K562 (cell line): ENCODE results near the gene PRM3. TPM values are rescaled to one million over a fixed set of nuclear protein-coding genes. Genes with fewer than 3 reads are reported as not detected.

Source experiments
- CHD1 ChIP-seq: fragments of 200-600 bp; sonication (generic); IDR thresholded peaks from one replicate; pipeline ENCODE4 v1.6.1; 2012; ENCODE audit warnings: mild to moderate bottlenecking, moderate library complexity, low read length, inconsistent platforms
- ESRRA ChIP-seq: fragments of 450-650 bp; IDR thresholded peaks from 2 replicates; pipeline ENCODE4 v1.6.1; 2014; ENCODE audit warnings: low read depth, mild to moderate bottlenecking, moderate library complexity, borderline replicate concordance
- ETV6 ChIP-seq, 3 experiments: fragments of 150-350 bp in 1 of 3; sonication (generic) in 1 of 3; formaldehyde crosslinking in 1 of 3; IDR thresholded peaks; 2 replicates each; pipeline versions ENCODE4 v1.6.1 to v1.8.0; 2014 to 2022; ENCODE audit warnings: borderline replicate concordance in 2 of 3, low read depth in 2 of 3, antibody characterized with exemption in 1 of 3, low read length in 1 of 3, mild to moderate bottlenecking in 1 of 3, missing genetic modification reagents in 1 of 3
- GMEB1 ChIP-seq: fragments of 250-450 bp; sonication (Bioruptor Pico); IDR thresholded peaks from 2 replicates; pipeline ENCODE4 v1.4.0; 2020; ENCODE audit warnings: mild to moderate bottlenecking
- HDAC3 ChIP-seq: fragments of 450-650 bp; IDR thresholded peaks from 2 replicates; pipeline ENCODE4 v1.6.1; 2018; ENCODE audit warnings: borderline replicate concordance, mild to moderate bottlenecking, moderate library complexity; ENCODE audit not compliant: partially characterized antibody
- HDAC8 ChIP-seq: fragments of 450-650 bp; IDR thresholded peaks from 2 replicates; pipeline ENCODE4 v1.6.1; 2016; ENCODE audit warnings: mild to moderate bottlenecking, missing genetic modification characterization, moderate library complexity, missing compliant biosample characterization
- HNRNPLL ChIP-seq: fragments of 200-400 bp; formaldehyde crosslinking; IDR thresholded peaks from 2 replicates; pipeline ENCODE4 v1.6.1; 2017; ENCODE audit warnings: low read length, low read depth, mild to moderate bottlenecking; ENCODE audit not compliant: poor library complexity, severe bottlenecking
- HOXB6 ChIP-seq: fragments of 250-450 bp; sonication (Bioruptor Pico); IDR thresholded peaks from 2 replicates; pipeline ENCODE4 v1.5.1; 2022; ENCODE audit warnings: mild to moderate bottlenecking, borderline replicate concordance
- PHTF2 ChIP-seq: fragments of 250-450 bp; sonication (Bioruptor Pico); IDR thresholded peaks from 2 replicates; pipeline ENCODE4 v1.5.0; 2021; ENCODE audit warnings: mild to moderate bottlenecking
- POLR2B ChIP-seq: fragments of 450-650 bp; IDR thresholded peaks from 2 replicates; pipeline ENCODE4 v1.6.1; 2018; ENCODE audit warnings: low read depth; ENCODE audit not compliant: partially characterized antibody
- POLR2G ChIP-seq: fragments of 200-400 bp; formaldehyde crosslinking; IDR thresholded peaks from 2 replicates; pipeline ENCODE4 v1.6.1; 2017; ENCODE audit warnings: low read depth, mild to moderate bottlenecking, antibody characterized with exemption, low read length, moderate library complexity
- RBM22 ChIP-seq: fragments of 200-400 bp; formaldehyde crosslinking; IDR thresholded peaks from 2 replicates; pipeline ENCODE4 v1.6.1; 2018; ENCODE audit warnings: low read length, low read depth; ENCODE audit not compliant: poor library complexity, severe bottlenecking
- SIN3B ChIP-seq: fragments of 450-650 bp; IDR thresholded peaks from 2 replicates; pipeline ENCODE4 v1.6.1; 2017; ENCODE audit warnings: low read depth, mild to moderate bottlenecking, moderate library complexity
- TBP ChIP-seq: optimal IDR thresholded peaks from 2 replicates; pipeline ENCODE3; 2011; ENCODE audit warnings: low read depth, low read length, improper control_type of control experiment
- THRA ChIP-seq: fragments of 450-650 bp; IDR thresholded peaks from 2 replicates; pipeline ENCODE4 v1.6.1; 2017; ENCODE audit warnings: mild to moderate bottlenecking, moderate library complexity
- ZBED1 ChIP-seq: IDR thresholded peaks from 2 replicates; pipeline ENCODE4 v1.6.1; 2014
- ZKSCAN8 ChIP-seq: fragments of 200-800 bp; sonication (Bioruptor generic); IDR thresholded peaks from 2 replicates; pipeline ENCODE4 v1.6.1; 2016; ENCODE audit warnings: missing genetic modification characterization, missing compliant biosample characterization
- polyA plus RNA-seq, 8 experiments: library from polyadenylated mRNA; depleted of rRNA in 4 of 8; stranded (reverse) in 5 of 8; unstranded in 3 of 8; fragments of >200 nt; fragmentation: Nextera tagmentation in 2 of 8; fragmentation: Illumina TruSeq in 1 of 8; extraction: Ambion mirVana in 2 of 8; extraction: Trizol in 1 of 8; gene quantifications; 2 replicates each; pipeline versions ENCODE4 v1.2.1 to v1.2.3, GENCODE V29; 2011 to 2014; ENCODE audit warnings: inconsistent platforms in 1 of 8, missing spikeins in 1 of 8
- total RNA-seq, 7 experiments: library from RNA; depleted of rRNA in 6 of 7; stranded (reverse); fragments of >200 nt in 6 of 7; fragmentation: Illumina TruSeq in 2 of 7; extraction: Trizol in 2 of 7; gene quantifications; 2 replicates each; pipeline versions ENCODE4 v1.2.1 to v1.2.3, GENCODE V29; 2011 to 2021; ENCODE audit warnings: low replicate concordance in 1 of 7
- TF ChIP-seq, protein P1 (sequence below), 3 experiments: IDR thresholded peaks in 2 of 3; conservative IDR thresholded peaks in 1 of 3; 2 replicates each; pipeline ENCODE4 v1.5.1; 2011 to 2012; ENCODE audit warnings: low read length in 3 of 3, mild to moderate bottlenecking in 3 of 3, control low read depth in 2 of 3, improper control_type of control experiment in 1 of 3, inconsistent platforms in 1 of 3, low read depth in 1 of 3, mixed read lengths in 1 of 3, moderate library complexity in 1 of 3; ENCODE audit not compliant: insufficient read depth in 2 of 3
- TF ChIP-seq, protein P2 (sequence below): sonication (generic); formaldehyde crosslinking; IDR thresholded peaks from 2 replicates; pipeline ENCODE4 v1.9.0; 2022; ENCODE audit warnings: mild to moderate bottlenecking, missing genetic modification reagents

Gene PRM3
- total and polyA plus RNA-seq, 9 of the 15 experiments (the other 6 are each of a cell fraction or from before 2014, with no cell fraction given): not detected

DNA sequence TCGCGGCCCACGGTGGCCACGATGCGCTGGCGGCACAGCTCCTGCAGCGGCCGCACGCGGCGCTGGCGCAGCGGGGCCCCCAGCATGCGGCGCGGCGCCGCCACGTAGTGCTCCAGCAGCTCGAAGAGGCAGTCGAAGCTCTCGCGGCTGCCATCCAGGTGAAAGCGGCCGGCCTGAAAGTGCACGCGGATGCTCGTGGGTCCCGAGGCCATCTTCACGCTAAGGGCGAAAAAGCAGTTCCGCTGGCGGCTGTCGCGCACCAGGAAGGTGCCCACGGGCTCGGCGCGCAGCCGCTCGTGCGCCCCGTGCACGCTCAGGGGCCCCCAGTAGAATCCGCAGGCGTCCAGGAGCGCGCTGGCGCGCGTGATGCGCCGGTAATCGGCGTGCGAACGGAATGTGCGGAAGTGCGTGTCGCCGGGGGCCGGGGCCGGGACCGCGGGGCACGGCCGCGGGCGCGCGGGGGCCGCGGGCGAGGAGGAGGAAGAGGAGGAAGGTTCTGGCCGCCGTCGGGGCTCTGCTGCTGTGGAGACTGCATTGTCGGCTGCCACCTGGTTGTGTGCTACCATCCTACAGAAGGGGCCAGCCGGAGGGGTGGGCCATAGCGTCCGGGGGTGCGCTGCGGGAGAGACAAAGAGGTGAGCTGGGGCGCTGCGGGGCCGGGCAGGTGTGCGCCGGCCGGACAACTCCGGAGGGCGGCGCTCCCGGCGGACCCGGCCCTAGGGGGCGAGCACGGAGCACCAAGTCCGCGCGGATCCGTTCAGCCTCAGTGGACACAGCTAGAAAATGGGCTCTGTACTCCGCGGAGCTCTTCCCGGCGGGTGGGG, 18.3 kb downstream of the PRM3 start (continued):
- TF ChIP-seq, protein P1, sequence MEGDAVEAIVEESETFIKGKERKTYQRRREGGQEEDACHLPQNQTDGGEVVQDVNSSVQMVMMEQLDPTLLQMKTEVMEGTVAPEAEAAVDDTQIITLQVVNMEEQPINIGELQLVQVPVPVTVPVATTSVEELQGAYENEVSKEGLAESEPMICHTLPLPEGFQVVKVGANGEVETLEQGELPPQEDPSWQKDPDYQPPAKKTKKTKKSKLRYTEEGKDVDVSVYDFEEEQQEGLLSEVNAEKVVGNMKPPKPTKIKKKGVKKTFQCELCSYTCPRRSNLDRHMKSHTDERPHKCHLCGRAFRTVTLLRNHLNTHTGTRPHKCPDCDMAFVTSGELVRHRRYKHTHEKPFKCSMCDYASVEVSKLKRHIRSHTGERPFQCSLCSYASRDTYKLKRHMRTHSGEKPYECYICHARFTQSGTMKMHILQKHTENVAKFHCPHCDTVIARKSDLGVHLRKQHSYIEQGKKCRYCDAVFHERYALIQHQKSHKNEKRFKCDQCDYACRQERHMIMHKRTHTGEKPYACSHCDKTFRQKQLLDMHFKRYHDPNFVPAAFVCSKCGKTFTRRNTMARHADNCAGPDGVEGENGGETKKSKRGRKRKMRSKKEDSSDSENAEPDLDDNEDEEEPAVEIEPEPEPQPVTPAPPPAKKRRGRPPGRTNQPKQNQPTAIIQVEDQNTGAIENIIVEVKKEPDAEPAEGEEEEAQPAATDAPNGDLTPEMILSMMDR (IDR thresholded peaks at IDR 0.05 in 2 of 3, conservative IDR thresholded peaks at IDR 0.05 in 1 of 3; ENCODE audit: insufficient read depth in 2 of 3, low read depth in 1 of 3, low read length in 3 of 3): peak; percentile 34 to 59 (median 35); a peak in 4 of 6 replicates
- TF ChIP-seq POLR2B (no peak), ESRRA (no peak), HDAC8 (tag) (peak; percentile 56), PHTF2 (CRISPR knock-in tag) (no peak), RBM22 (peak; percentile 59), ZKSCAN8 (CRISPR knock-in tag) (no peak), POLR2G (peak; percentile 61), HNRNPLL (peak; percentile 78), CHD1 (peak; percentile 97), ZBED1 (no peak), HOXB6 (CRISPR knock-in tag) (no peak), ETV6 (IDR thresholded peaks at IDR 0.05; ENCODE audit: borderline replicate concordance in 1 of 2, low read depth in 2 of 2, low read length in 1 of 2) (no peak), ETV6 (CRISPR knock-in tag; IDR thresholded peaks at IDR 0.05; ENCODE audit: borderline replicate concordance) (peak; percentile 100), SIN3B (0 out of 2 replicates have a peak, but pooled peaks have one; percentile 16), THRA (no peak), GMEB1 (peak; percentile 77), TBP (no peak), HDAC3 (no peak)
- TF ChIP-seq, protein P2, sequence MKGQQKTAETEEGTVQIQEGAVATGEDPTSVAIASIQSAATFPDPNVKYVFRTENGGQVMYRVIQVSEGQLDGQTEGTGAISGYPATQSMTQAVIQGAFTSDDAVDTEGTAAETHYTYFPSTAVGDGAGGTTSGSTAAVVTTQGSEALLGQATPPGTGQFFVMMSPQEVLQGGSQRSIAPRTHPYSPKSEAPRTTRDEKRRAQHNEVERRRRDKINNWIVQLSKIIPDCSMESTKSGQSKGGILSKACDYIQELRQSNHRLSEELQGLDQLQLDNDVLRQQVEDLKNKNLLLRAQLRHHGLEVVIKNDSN: peak; percentile 61; the same call in 1 of the 2 replicates
